OCI-LY3 (cell line): ENCODE data around the gene RNF212B.

Experiments used
- H2AFZ ChIP-seq: fragments of 200-600, 300-600 bp; shearing (Covaris generic); 2 replicates; pipeline ENCODE4 v1.6.0; 2014; ENCODE audit warnings: antibody characterized with exemption, low read depth, low read length
- H3K27ac ChIP-seq: fragments of 200-600, 300-600 bp; sonication (generic); 2 replicates; pipeline ENCODE4 v1.5.1; 2014; ENCODE audit warnings: mild to moderate bottlenecking, low read length, moderate library complexity, mixed read lengths
- H3K27me3 ChIP-seq: fragments of 200-600, 300-600 bp; sonication (generic); 2 replicates; pipeline ENCODE4 v1.6.1; 2014; ENCODE audit warnings: low read depth, low read length, mixed read lengths
- H3K36me3 ChIP-seq: fragments of 200-600, 300-600 bp; sonication (generic); replicated peaks from 2 replicates; pipeline ENCODE3; 2014; ENCODE audit warnings: low read depth, low read length, mixed read lengths
- H3K4me1 ChIP-seq: fragments of 300-600, 200-600 bp; sonication (generic); 2 replicates; pipeline ENCODE4 v1.6.1; 2014; ENCODE audit warnings: low read length, mixed read lengths
- H3K4me2 ChIP-seq: fragments of 200-600, 300-600 bp; sonication (generic); 2 replicates; pipeline ENCODE4 v1.6.1; 2014; ENCODE audit warnings: low read length, mixed read lengths
- H3K4me3 ChIP-seq: fragments of 300-600, 200-600 bp; sonication (generic); 2 replicates; pipeline ENCODE4 v1.5.1; 2014; ENCODE audit warnings: antibody characterized with exemption, mild to moderate bottlenecking, low read length, moderate library complexity
- H3K79me2 ChIP-seq: fragments of 300-600, 200-600 bp; shearing (Covaris generic); 2 replicates; pipeline ENCODE4 v1.6.1; 2014; ENCODE audit warnings: mild to moderate bottlenecking, low read length, mixed read lengths
- H3K9ac ChIP-seq: fragments of 300-600, 200-600 bp; shearing (Covaris generic); 2 replicates; pipeline ENCODE4 v1.6.0; 2014; ENCODE audit warnings: mild to moderate bottlenecking, low read length, moderate library complexity
- H3K9me3 ChIP-seq: fragments of 200-600, 300-600 bp; shearing (Covaris generic); 2 replicates; pipeline ENCODE4 v1.6.1; 2014; ENCODE audit warnings: low read length, mixed read lengths; ENCODE audit not compliant: insufficient read depth
- H4K20me1 ChIP-seq: fragments of 200-600, 300-600 bp; sonication (generic); 2 replicates; pipeline ENCODE4 v1.6.1; 2016; ENCODE audit warnings: low read length, mixed read lengths; ENCODE audit not compliant: insufficient read depth
- CTCF ChIP-seq: fragments of 200-600, 300-600 bp; sonication (generic); IDR thresholded peaks from 2 replicates; pipeline ENCODE4 v1.5.1; 2014; ENCODE audit warnings: antibody characterized with exemption, low read length, low read depth
- EZH2phosphoT487 ChIP-seq: fragments of 200-600 bp; shearing (Covaris generic); IDR thresholded peaks from 2 replicates; pipeline ENCODE4 v1.6.1; 2018; ENCODE audit warnings: antibody characterized with exemption, mixed run types, low read depth

Gene RNF212B

GRCh38 chr14:23307146-23307530, 69.4 kb downstream of the RNF212B start:
- H3K4me1 ChIP-seq: peaks cover 16% of the 10 kb centered on the region
- TF ChIP-seq EZH2phosphoT487 (no peak), CTCF (no peak)
- peaks cover 5% of the 10 kb centered on the region for H3K36me3 ChIP-seq
- H3K4me3 ChIP-seq: peak overlapping the region; percentile 96
- no peaks in the 10 kb centered on the region for H3K27me3 ChIP-seq
- H3K79me2 ChIP-seq: peaks cover 10% of the 10 kb centered on the region
- no peak overlapping the region for H2AFZ ChIP-seq
- peak overlapping the region; percentile 89 for H3K9ac ChIP-seq
- H4K20me1 ChIP-seq: no peaks in the 10 kb centered on the region
- peak overlapping the region; percentile 94 for H3K4me2 ChIP-seq
- no peaks in the 10 kb centered on the region for H3K9me3 ChIP-seq
- no peak overlapping the region for H3K27ac ChIP-seq

GRCh38 chr14:23307687-23308644, 70.2 kb downstream of the RNF212B start:
- Histone ChIP-seq H3K36me3 (peaks cover 5% of the 10 kb centered on the region), H3K9me3 (no peaks in the 10 kb centered on the region), H3K4me3 (peak overlapping the region; percentile 96), H3K4me1 (peaks cover 16% of the 10 kb centered on the region), H3K27me3 (no peaks in the 10 kb centered on the region), H3K27ac (no peak overlapping the region), H2AFZ (no peak overlapping the region), H3K79me2 (peaks cover 10% of the 10 kb centered on the region), H4K20me1 (no peaks in the 10 kb centered on the region), H3K4me2 (peak overlapping the region; percentile 94), H3K9ac (no peak overlapping the region)
- TF ChIP-seq EZH2phosphoT487: no peak
- no peak for TF ChIP-seq CTCF

- H4K20me1 ChIP-seq: no peaks in the 10 kb centered on the region
- peaks cover 5% of the 10 kb centered on the region for H3K36me3 ChIP-seq
- peaks cover 13% of the 10 kb centered on the region for H3K4me1 ChIP-seq
- H3K9me3 ChIP-seq: no peaks in the 10 kb centered on the region
- H3K9ac ChIP-seq: no peak overlapping the region
- no peak overlapping the region for H3K27ac ChIP-seq
- H3K4me2 ChIP-seq: no peak overlapping the region
- TF ChIP-seq EZH2phosphoT487 (no peak), CTCF (no peak)
- peaks cover 10% of the 10 kb centered on the region for H3K79me2 ChIP-seq
- no peak overlapping the region for H2AFZ ChIP-seq
- no peak overlapping the region for H3K4me3 ChIP-seq
- H3K27me3 ChIP-seq: no peaks in the 10 kb centered on the region
These were observed 71.1 kb downstream of the RNF212B start for GRCh38 chr14:23308721-23309445.

- no peak overlapping the region for H3K4me2 ChIP-seq
- peaks cover 10% of the 10 kb centered on the region for H3K79me2 ChIP-seq
- H3K4me3 ChIP-seq: no peak overlapping the region
- no peak for TF ChIP-seq EZH2phosphoT487
- TF ChIP-seq CTCF: no peak
- no peak overlapping the region for H3K27ac ChIP-seq
- no peaks in the 10 kb centered on the region for H3K9me3 ChIP-seq
- no peaks in the 10 kb centered on the region for H3K27me3 ChIP-seq
- no peaks in the 10 kb centered on the region for H4K20me1 ChIP-seq
- peaks cover 5% of the 10 kb centered on the region for H3K36me3 ChIP-seq
- H3K9ac ChIP-seq: no peak overlapping the region
- H3K4me1 ChIP-seq: peaks cover 12% of the 10 kb centered on the region
- H2AFZ ChIP-seq: no peak overlapping the region
These were observed 72.8 kb downstream of the RNF212B start for GRCh38 chr14:23310546-23310945.
